GM18508 (cell line): ENCODE data around the gene GGTA1.

Experiments
- ATAC-seq: cut with Tn5 transposase; IDR thresholded peaks from one replicate; pipeline ENCODE4 v1.9.1; 2021; ENCODE audit warnings: moderate number of reproducible peaks; ENCODE audit not compliant: insufficient read depth, unreplicated experiment

The GGTA1 gene

DNA sequence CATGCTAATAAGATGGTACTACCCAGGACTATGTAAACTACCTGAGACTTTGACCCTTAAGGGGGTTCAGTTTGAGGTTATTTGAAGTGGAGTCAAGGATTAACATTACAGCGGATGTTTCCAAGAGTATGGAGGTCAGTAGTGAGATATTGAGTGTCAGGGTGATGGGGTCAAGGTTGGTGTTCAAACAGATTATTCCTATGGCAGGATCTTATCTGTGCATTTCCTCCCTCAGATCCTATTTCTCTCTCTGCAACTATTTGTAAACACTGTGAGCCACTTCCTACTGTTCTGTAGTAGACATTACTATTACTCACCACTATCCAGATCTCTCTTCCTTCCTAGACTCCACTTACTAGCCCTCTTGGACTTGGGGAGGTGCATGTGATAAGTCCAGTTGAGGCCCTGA, 75.6 kb downstream of the GGTA1 start:
- no peak for ATAC-seq

DNA sequence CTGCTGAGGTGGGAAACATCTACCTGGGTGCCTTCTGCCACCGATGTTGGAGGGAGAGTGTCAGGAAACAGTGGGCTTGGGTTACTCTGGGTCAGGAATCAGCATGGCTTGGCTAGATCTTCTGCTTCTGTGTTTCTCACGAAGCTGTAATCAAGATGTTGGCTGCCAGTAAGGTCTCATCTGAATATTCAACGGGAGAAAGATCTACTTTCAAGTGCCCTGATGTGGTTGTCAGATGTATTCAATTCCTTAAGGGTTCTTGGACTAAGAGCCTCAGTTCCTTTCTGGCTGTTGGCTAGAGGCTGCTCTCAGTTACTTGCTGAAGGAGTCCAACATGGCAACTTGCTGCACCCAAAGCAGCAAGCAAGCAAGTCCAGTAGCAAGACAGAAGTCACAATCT, 87.7 kb downstream of the GGTA1 start:
- no peak for ATAC-seq

GRCh38 chr9:121405899-121406298, 93.7 kb downstream of the GGTA1 start:
- ATAC-seq = no peak
